Renal cortical epithelial cell (primary cell): Measurements from ENCODE around the gene INTS13. TPM values are rescaled to one million over a fixed set of nuclear protein-coding genes. Genes with fewer than 3 reads are reported as not detected.
"Not testable (repeated sequence)": the region's sequence is repeated elsewhere in the genome, so short reads cannot be mapped to it uniquely, and the experiment has no call there.

Source experiments
- DNase-seq: peaks from one replicate; pipeline ENCODE4 v3.0.0-alpha.2; 2011; ENCODE audit warnings: low read depth
- total RNA-seq: library from RNA; depleted of rRNA; stranded (reverse); fragments of >200 nt; gene quantifications from 2 replicates; pipeline ENCODE4 v1.2.3, GENCODE V29; 2014

INTS13 gene
- total RNA-seq, 1 donor from 2014 or later, result 40.1 TPM

- no peak for DNase-seq
Measured at GRCh38 chr12:26936559-26937442, 980 bp downstream of the INTS13 start.

- DNase-seq, result no peak
Measured at GRCh38 chr12:26935636-26936378, 2.0 kb downstream of the INTS13 start.

- no peak for DNase-seq
Measured at GRCh38 chr12:26929590-26929989, 8.2 kb downstream of the INTS13 start.

DNA sequence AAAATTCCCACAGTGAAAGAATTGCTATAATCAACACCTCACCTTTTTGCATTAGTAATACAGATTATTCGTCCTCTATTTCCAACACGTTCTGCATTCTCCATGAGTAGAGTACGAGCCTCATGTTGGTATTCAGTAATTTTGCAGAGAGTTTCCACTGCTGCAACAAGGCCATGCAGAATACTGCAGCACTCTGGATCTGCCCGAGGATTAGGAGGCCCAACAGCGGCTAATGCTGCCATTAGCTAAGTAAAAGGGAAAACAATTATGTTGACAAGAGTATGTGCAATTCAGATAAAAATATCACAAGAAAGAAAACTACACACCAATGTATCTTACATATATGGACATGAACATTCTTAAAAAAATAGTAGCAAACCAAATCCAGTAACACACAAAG lies 9.1 kb downstream of the INTS13 start:
- DNase-seq, result no peak

- no peak for DNase-seq
Measured at GRCh38 chr12:26921886-26922285, 15.9 kb downstream of the INTS13 start.

DNA sequence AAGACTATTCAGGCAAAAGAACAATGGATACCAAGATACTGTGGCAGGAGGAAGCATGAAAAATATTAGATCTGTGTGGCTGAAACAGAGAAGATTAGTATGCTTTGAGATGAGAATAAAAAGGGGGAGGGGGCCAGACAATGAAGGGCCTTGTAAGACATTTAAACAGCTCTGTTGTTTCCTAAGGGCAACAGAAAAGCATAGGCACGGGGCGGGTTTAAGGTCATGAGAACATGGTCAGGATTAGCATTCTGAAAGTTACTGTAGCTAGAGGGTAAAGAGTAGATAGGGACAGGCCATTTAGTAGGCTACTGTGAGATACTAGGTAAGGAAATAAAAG lies 18.6 kb downstream of the INTS13 start:
- DNase-seq, result no peak

DNA sequence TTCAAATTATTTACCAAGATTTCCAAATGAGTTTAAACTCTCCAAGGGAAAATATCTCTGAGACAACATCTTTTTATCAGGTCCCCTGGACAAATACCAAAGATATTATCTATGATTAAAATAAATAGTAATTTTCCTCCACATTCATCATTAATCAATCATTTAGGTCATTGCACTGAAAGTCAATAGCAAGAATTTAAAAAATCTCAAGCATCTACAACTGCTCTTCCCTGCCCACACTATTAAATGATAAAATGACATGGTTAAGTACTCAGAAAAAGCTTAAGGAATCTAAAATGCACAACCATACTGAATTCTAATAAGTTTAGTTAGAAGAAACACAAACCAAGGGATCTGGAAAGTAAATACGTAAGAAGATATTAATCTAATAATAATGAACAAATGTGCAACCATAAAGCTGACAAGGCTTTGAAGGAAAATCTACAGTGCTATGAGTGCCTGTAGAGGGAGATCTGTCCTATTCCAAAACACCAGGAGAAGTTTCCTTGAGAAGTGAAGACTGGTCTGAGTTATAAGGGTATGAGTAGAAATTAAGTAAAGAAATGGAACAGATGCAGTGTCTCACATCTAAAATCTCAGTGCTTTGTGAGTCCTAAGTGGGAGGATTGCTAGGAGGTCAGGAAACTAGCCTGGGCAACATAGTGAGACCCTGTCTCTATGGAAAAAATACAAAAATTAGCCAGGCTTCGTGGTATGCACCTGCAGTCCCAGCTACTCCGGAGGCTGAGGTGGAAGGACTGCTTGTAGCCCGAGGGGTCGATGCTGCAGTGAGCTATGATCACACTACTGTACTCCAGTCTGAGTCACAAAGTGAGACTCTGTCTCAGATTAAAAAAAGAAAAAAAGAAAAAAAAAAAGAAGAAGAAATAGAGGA lies 19.2 kb downstream of the INTS13 start:
- no peak for DNase-seq

DNA sequence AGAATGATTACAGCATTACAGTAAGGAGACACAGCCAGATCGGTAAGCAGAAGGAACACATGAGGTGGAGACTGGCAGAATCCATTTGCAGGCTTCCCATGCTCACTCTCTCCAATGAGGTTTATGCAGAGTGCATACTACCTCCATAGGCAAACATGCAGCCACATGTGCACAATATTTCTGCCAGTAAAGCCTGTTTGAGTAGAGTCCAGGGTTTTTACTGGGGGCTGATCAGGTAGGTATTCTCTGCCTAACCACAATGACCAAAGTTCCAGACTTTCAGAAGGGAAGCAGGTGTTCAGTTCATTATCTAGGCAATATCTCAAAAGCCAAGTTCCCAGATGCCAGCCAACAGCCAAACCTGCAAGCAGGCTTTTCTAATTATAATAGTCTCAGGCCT lies 31.1 kb downstream of the INTS13 start:
- no peak for DNase-seq

DNA sequence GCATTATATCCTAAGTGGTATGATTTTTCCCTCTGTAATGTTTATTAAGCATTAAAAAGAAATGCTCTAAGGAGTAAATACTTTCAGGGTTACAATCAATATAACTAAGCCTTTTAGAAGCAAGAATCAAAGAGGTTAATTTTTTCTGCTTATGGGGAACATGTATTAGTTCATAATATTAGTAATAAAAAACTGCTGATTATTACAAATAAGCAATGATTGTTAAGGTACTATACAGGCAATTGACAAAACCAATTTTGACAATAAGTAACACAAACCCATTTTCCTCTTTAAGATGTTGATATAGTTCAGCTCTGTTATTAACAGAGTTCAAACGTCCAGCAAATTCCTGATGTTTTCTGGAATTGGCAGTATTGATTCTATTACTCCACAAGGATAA lies 31.8 kb downstream of the INTS13 start:
- DNase-seq, result no peak

DNA sequence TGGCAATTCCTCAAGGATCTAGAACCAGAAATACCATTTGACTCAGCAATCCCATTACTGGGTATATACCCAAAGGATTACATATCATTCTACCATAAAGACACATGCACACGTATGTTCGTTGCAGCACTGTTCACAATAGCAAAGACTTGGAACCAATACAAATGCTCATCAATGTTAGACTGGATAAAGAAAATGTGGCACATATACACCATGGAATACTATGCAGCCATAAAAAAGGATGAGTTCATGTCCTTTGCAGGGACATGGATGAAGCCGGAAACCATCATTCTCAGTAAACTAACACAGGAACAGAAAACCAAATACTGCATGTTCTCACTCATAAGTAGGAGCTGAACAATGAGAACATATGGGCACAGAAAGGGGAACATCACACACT lies 34.4 kb downstream of the INTS13 start:
- not testable (repeated sequence) for DNase-seq

GRCh38 chr12:26896913-26897312 lies 40.9 kb downstream of the INTS13 start:
- DNase-seq, result no peak

DNA sequence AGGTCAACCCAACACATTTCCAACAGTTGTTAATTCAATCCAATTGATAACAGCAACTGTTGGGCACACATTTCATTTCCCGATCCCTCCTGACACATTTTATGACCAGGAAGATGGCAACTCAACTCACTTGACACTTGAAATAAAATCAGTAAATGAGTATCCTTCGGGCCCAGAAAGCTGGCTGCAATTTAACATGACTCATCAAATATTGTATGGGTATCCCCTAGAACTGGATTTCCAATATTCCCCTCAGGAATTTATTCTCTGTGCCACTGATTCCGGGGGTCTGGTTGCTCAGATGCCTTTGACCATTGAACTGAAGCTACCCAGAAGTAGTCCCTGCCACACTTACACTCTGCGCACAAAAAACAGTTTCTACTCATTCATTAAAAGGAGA lies 42.1 kb downstream of the INTS13 start:
- no peak for DNase-seq

GRCh38 chr12:26891704-26892103 lies 46.1 kb downstream of the INTS13 start:
- DNase-seq, result no peak

DNA sequence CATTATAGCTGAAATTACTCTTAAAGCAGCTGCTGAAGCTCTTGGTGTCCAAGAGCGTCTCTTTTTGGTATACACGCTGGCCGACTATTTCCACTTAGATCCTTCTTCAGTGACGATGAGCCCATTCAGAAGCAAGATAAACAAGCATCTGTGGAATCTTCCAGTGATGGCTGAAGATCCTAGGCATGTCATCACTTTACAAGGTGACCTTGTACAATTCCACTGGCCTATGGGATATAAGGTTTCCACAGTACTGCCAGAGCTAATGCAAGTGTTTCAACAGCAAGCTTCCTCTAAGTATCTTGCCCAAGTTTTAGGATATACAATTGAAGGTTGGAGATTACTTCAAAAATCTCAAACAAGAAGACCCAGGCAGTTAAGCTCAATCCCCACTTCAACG lies 47.0 kb downstream of the INTS13 start:
- no peak for DNase-seq

GRCh38 chr12:26884765-26885576 lies 52.8 kb downstream of the INTS13 start:
- peak; percentile 72 for DNase-seq

DNA sequence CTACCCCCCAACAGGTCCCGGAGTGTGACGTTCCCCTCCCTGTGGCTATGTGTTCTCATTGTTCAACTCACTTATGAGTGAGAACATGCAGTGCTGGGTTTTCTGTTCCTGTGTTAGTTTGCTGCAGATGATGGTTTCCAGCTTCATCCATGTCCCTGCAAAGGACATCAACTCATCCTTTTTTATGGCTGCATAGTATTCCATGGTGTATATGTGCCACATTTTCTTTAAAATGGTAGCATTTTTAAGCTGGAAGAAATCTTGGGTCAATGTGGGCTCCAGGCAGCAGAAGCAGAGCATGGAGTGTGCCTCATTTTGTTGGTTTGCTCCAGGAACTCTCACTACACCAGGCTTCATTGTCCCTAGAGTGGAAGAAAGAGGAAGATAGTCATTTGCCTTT lies 57.2 kb downstream of the INTS13 start:
- DNase-seq, result no peak

- DNase-seq, result peak; percentile 73
Measured at GRCh38 chr12:26878661-26879119, 59.1 kb downstream of the INTS13 start.

DNA sequence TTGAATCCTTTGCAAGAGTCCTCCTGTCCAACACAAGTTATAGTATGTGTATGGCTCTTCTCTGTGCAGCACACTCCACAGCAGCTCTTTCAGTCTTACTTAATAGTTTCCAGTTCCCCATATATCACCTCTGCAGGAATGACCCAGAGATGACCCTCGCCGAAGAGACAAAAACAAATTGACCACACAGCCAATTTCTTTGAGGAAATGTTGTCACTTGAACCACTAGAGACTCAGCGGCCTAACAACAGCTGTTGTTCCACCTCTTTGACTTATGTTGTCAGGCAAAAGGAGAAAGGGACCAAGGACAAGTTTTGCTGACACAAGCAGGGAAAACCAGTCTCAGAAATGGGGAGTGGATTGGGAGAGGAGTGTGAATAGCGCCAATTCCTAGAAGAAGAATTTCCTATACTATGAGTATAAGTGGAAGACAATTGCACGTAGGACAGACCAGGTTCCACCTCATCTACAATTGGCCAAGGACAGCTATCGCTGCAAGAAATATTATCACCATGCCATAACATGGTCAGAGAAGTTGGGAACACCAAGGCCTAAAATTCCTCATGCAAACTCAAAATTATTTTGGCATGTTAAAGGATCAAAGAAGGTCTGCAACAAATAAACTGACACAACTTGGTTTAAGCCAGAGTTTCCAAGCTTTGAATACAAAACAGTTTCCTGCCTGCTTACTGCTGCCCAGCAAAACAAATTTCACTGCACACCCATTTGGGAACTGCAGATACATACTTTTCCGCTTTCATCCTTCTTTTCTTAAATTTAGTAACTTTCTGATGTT lies 63.1 kb downstream of the INTS13 start:
- DNase-seq, result no peak

- DNase-seq, result no peak
Measured at GRCh38 chr12:26872625-26873024, 65.2 kb downstream of the INTS13 start.

DNA sequence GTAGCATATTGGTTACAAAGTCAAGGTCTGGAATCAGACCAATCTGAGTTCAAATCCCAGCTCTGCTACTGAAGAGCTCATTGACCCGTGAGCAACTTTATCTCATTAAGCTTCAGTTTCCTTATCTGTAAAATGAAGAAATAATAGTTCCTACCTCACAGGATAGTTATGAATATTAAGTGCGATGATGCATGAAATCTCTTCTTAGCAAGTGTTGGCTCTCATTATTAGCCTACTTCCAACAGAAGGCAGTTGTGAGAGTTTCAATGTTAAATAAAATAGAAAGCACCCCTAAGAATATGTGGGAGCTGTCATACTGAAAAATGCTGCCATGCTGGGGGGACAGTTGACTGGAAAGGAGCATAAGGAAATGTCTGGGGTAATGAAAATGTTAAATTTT lies 65.8 kb downstream of the INTS13 start:
- DNase-seq, result no peak
